Measurements from ENCODE around the gene MCTP1. TPM values are rescaled to one million over a fixed set of nuclear protein-coding genes. Genes with fewer than 3 reads are reported as not detected.
"Not testable (repeated sequence)": the region's sequence is repeated elsewhere in the genome, so short reads cannot be mapped to it uniquely, and the experiment has no call there.

MCTP1 gene
- total RNA-seq, 1 experiment from 2014 or later = 5.6 TPM

DNA sequence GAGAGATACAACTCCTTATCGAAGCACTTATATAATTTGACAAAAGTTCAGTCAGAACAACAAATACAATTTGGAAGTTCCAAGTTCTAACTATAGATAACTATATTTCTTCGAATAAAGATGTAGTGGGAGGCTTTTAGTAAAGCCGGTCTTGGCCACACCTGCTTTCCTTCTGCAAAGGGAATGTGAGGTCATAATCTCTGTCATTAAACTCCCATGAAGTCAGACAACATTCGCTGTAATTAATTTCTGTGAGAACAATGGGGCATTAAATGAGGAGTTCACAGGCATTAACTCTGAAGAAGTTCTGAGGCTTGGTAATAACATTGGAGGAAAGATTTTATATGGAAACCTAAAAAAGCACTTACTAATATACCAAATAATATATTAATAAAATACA, 67.5 kb downstream of the MCTP1 start:
- no peaks in the 10 kb centered on the region for H3K36me3 Mint-ChIP-seq
- CTCF ChIA-PET = no interaction called here

GRCh38 chr5:95216136-95216955, 68.5 kb downstream of the MCTP1 start:
- ATAC-seq (no peak), DNase-seq (ENCODE audit: low spot score) (no peak)
- peaks cover 16% of the 10 kb centered on the region for H3K4me1 Mint-ChIP-seq
- H3K9me3 Mint-ChIP-seq = peaks cover 14% of the 10 kb centered on the region
- no peak for TF ChIP-seq OVOL2 (CRISPR knock-in tag; IDR thresholded peaks at IDR 0.05; ENCODE audit: borderline replicate concordance)
- no peak for TF ChIP-seq ZBTB43 (CRISPR knock-in tag; IDR thresholded peaks at IDR 0.05)
- no peak for TF ChIP-seq IRF1 (CRISPR knock-in tag; IDR thresholded peaks at IDR 0.05)
- TF ChIP-seq ZNF423 (CRISPR knock-in tag; IDR thresholded peaks at IDR 0.05) = no peak
- TF ChIP-seq KAT7 (CRISPR knock-in tag; IDR thresholded peaks at IDR 0.05; ENCODE audit: borderline replicate concordance) = no peak
- TF ChIP-seq, protein P1, sequence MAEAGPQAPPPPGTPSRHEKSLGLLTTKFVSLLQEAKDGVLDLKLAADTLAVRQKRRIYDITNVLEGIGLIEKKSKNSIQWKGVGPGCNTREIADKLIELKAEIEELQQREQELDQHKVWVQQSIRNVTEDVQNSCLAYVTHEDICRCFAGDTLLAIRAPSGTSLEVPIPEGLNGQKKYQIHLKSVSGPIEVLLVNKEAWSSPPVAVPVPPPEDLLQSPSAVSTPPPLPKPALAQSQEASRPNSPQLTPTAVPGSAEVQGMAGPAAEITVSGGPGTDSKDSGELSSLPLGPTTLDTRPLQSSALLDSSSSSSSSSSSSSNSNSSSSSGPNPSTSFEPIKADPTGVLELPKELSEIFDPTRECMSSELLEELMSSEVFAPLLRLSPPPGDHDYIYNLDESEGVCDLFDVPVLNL (CRISPR knock-in tag; IDR thresholded peaks at IDR 0.05; ENCODE audit: borderline replicate concordance, low read depth) = no peak
- TF ChIP-seq ATF1 (CRISPR knock-in tag; IDR thresholded peaks at IDR 0.05) = no peak
- TF ChIP-seq IRF2 (CRISPR knock-in tag; IDR thresholded peaks at IDR 0.05; ENCODE audit: borderline replicate concordance, low read depth) = no peak
- no peak for TF ChIP-seq E2F5 (CRISPR knock-in tag; IDR thresholded peaks at IDR 0.05)
- TF ChIP-seq CTCF (IDR thresholded peaks at IDR 0.05) = no peak
- no peak for TF ChIP-seq NFYB (CRISPR knock-in tag; conservative IDR thresholded peaks at IDR 0.05; ENCODE audit: low read depth)
- no peak overlapping the region for H3K27ac Mint-ChIP-seq
- ChIA-PET CTCF (no interaction called here), POLR2A (no interaction called here)
- H3K27me3 Mint-ChIP-seq (ENCODE audit: low read depth) = no peaks in the 10 kb centered on the region
- H3K4me3 Mint-ChIP-seq = no peak overlapping the region
- H3K36me3 Mint-ChIP-seq = peaks cover 6% of the 10 kb centered on the region; the same call in 1 of the 2 replicates

More for the DNA sequence above, 67.5 kb downstream of the MCTP1 start:
- TF ChIP-seq RELA (CRISPR knock-in tag; IDR thresholded peaks at IDR 0.05; ENCODE audit: borderline replicate concordance) (no peak), FOXJ3 (CRISPR knock-in tag; IDR thresholded peaks at IDR 0.05; ENCODE audit: borderline replicate concordance) (no peak), NR3C1 (CRISPR knock-in tag; conservative IDR thresholded peaks at IDR 0.05; ENCODE audit: low read depth) (no peak), ATF1 (CRISPR knock-in tag; IDR thresholded peaks at IDR 0.05) (no peak)
- no peaks in the 10 kb centered on the region for H3K27me3 Mint-ChIP-seq (ENCODE audit: low read depth)
- no peak for DNase-seq (ENCODE audit: low spot score)
- POLR2A ChIA-PET = no interaction called here
- H3K27ac Mint-ChIP-seq = no peak overlapping the region
- H3K9me3 Mint-ChIP-seq = peaks cover 5% of the 10 kb centered on the region
- H3K4me3 Mint-ChIP-seq = no peak overlapping the region
- H3K4me1 Mint-ChIP-seq = peaks cover 16% of the 10 kb centered on the region
- no peak for ATAC-seq

GRCh38 chr5:95207811-95208210, 77.1 kb downstream of the MCTP1 start:
- H3K27ac Mint-ChIP-seq; CTCF ChIA-PET; H3K4me1 Mint-ChIP-seq; ATAC-seq; POLR2A ChIA-PET; H3K27me3 Mint-ChIP-seq (ENCODE audit: low read depth); H3K4me3 Mint-ChIP-seq; DNase-seq (ENCODE audit: low spot score): not testable (repeated sequence)
- H3K36me3 Mint-ChIP-seq = peaks cover 10% of the 10 kb centered on the region
- H3K9me3 Mint-ChIP-seq = peaks cover 18% of the 10 kb centered on the region

Measured in WTC11 (cell line).